Left kidney (tissue), 2 donors: ENCODE measurements around the gene MYCL. TPM values are rescaled to one million over a fixed set of nuclear protein-coding genes. Genes with fewer than 3 reads are reported as not detected.
"Not testable (repeated sequence)": the region's sequence is repeated elsewhere in the genome, so short reads cannot be mapped to it uniquely, and the experiment has no call there.

Source experiments
- DNase-seq: peaks from one replicate; pipeline ENCODE4 v3.0.0-alpha.2; 2013
- polyA plus RNA-seq: library from polyadenylated mRNA; unstranded; fragments of 120-200 nt; gene quantifications from one replicate; pipeline ENCODE4 v1.2.1, GENCODE V29; 2013; ENCODE audit not compliant: insufficient read length

MYCL gene
- polyA plus RNA-seq, 1 donor, result 7.1 TPM

- no peak for DNase-seq
These were observed 8.8 kb downstream of the MYCL start for GRCh38 chr1:39892601-39893595.

GRCh38 chr1:39890880-39891279, 10.8 kb downstream of the MYCL start:
- no peak for DNase-seq

DNA sequence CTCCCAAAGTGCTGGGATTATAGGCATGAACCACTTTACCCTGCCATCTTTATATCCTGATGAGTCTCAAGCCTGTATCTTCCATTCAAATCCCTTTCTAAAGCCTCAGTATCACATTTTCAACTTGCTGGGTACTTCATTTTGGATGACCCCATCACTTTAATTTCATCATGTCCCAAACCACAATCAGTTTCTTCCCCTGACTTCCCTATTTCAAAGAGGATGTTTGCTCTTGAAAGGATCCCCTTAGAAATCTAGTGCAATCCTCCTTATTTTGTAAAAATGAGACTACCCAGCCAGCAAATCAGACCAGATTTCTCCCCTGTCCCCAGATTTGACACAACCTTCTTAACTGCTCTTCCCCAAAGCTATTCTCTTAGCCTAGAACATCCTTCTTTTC, 11.4 kb downstream of the MYCL start:
- no peak for DNase-seq

- DNase-seq, result no peak
These were observed 14.9 kb downstream of the MYCL start for GRCh38 chr1:39886757-39887231.

GRCh38 chr1:39885516-39885915, 16.2 kb downstream of the MYCL start:
- no peak for DNase-seq

GRCh38 chr1:39882152-39882551, 19.6 kb downstream of the MYCL start:
- no peak for DNase-seq

GRCh38 chr1:39877980-39878956, 23.4 kb downstream of the MYCL start:
- DNase-seq, result no peak

- no peak for DNase-seq
These were observed 24.4 kb downstream of the MYCL start for GRCh38 chr1:39877231-39877778.

- no peak for DNase-seq
These were observed 25.6 kb downstream of the MYCL start for GRCh38 chr1:39876144-39876543.

DNA sequence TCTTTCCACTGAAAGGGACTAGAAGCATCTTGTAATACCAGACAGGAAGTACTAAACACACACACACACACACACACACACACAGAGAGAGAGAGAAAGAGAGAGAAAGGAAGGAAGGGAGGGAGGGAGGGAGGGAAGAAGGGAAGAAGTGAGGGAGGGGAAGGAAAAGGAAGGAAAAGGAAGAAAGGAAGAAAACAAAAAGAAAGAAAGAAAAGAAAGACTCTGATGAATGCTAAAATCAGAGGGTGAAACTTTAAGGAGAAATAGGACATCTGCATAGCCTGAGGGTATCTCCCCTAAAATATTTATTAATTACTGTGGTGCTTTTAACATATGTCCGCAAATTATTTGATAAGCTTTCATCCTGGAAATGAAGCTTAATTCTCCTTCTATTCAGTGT, 29.0 kb downstream of the MYCL start:
- DNase-seq, result no peak

- DNase-seq, result no peak
These were observed 29.9 kb downstream of the MYCL start for GRCh38 chr1:39871796-39872195.

DNA sequence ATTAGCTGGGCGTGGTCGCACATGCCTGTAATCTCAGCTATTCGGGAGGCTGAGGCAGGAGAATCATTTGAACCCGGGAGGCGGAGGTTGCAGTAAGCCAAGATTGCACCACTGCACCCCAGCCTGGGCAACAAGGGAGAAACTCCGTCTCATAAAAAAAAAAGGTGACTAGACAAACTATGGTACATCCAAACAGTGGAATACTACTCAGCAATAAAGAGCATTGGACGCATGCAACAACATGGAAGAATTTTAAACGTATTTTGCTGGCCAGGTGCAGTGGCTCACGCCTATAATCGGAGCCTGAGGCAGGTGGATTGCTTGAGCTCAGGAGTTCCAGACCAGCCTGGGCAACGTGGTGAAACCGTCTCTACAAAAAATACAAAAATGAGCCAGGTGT, 30.7 kb downstream of the MYCL start:
- DNase-seq, result not testable (repeated sequence)

DNA sequence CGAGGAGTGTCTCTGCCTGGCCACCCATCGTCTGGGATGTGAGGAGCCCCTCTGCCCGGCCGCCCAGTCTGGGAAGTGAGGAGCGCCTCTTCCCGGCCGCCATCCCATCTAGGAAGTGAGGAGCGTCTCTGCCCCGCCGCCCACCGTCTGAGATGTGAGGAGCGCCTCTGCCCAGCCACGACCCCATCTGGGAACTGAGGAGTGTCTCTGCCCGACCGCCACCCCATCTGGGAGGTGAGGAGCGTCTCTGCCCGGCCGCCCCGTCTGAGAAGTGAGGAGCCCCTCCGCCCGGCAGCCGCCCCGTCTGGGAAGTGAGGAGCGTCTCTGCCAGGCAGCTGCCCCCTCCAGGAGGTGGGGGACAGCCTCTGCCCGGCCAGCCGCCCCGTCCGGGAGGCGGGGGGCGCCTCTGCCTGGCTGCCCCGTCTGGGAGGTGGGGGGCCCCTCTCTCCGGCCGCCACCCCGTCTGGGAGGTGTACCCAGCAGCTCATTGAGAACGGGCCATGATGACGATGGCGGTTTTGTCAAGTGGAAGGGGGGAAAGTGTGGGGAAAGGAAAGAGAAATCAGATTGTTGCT, 32.1 kb downstream of the MYCL start:
- DNase-seq, result not testable (repeated sequence)

GRCh38 chr1:39866767-39867166, 35.0 kb downstream of the MYCL start:
- no peak for DNase-seq

GRCh38 chr1:39865762-39866161, 36.0 kb downstream of the MYCL start:
- DNase-seq, result no peak

DNA sequence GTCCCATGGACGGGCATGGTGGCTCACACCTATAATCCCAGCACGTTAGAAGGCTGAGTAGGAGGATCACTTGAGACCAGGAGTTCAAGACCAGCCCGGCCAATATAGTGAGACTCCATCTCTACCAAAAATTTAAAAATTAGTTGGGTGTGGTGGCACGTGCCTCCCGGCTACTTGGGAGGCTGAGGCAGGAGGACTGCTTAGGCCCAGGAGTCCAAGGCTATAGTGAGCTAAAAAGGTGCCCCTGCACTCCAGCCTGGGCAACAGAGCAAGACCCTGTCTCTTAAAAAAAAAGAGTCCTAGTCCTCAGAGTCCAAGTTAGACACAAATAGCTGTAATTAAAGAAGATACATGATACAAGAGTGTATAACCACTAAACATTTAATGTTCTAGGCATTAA, 38.5 kb downstream of the MYCL start:
- no peak for DNase-seq

DNA sequence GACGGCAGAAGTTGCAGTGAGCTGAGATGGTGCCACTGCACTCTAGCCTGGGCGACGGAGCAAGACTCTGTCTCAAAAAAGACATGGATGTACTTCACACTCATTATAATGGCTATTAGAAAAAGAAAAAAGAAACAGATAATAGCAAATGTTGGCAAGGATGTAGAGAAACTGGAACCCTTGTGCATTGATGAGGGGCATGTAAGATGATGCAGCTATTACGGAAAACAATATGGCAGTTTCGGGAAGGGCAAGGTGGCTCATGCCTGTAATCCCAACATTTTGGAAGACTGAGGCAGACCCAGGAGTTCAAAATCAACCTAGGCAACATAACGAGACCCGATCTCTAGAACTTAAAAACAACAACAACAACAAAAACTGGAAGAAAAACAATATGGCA, 40.7 kb downstream of the MYCL start:
- no peak for DNase-seq

DNA sequence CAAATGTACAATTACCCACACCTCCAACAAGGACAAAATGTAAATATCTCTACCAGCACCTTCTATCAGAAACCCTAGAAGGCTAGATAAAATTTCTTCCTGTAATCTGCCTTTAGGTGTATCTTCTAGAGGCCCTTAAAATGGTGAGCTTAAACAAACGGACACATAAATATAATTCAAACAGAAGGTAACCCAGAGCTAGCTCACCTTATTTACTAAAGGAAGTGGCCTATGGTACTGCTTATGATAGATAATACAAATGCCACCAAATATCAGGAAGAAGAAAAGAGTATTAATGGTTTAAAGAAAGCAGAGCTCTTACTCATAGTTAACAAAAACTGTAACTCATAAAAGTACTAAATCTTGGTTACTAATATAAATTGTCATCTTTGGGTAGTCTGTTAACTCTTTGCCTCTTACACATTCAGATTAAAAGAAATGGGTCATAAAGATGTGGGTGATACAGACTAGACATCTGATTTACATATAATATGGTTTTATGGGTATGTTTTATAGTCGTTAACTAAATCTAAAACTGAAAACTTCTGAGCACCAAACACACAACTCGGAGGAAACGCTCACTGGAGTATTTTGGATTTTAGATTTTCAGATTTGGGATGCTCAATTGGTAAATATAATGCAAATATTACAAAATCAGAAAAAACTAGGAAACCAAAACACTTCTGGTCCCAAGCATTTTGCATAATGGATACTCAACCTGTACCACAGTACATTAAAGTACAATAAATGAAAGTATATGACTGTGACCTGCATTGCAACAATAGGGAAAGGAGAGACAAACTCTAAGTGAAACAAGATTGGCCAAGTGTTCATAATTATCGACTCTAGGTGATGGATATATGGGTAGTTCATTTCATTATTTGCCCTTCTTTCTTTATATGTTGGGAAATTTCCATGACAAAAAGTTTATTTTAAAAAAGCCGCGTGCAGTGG, 41.6 kb downstream of the MYCL start:
- DNase-seq, result no peak

GRCh38 chr1:39858315-39858714, 43.4 kb downstream of the MYCL start:
- no peak for DNase-seq

DNA sequence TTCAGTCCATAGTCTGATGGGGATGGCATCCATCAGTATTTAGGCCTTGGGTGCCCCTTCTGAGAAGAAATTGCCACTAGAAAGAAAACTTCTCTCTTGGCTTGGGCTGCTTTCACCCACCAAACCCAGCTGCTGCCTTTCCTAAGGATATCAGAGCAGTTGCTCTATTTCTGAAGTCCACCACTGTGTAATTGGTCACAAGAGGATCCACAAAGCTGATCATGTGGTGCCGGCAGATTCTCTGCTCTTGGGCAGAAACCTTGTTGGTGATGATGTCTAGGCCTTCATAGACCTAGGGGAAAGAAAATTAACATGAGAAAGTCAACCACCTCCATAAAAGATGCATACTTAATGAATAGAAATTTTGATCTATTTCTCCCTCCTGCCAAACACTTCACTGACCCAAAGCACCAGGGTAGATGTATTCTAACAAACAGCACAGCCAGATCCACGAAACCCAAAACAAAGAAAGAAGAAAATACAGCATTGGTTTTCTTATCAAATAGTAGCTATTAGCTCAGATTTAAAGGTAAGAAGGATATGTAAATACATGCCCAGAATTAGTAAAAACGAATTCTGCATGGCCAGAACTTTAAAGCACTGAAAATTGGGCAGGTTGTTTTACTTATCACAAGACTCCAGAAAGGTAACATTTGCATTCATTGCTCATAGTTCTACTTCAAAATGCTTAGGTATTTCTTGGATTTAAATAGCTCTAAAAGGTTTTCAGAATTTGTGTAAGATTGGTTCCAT, 44.4 kb downstream of the MYCL start:
- no peak for DNase-seq
